OCI-M2 (cell line): Measurements from ENCODE around the gene ARMH1.

ENCODE experiments used
- DNase-seq: peaks from one replicate; lab custom pipeline; 2025; ENCODE audit not compliant: unreplicated experiment; lab: John Stamatoyannopoulos, UW

Gene ARMH1

GRCh38 chr1:44674113-44675000 lies at the start of gene ARMH1, which contains the start of gene TMEM53:
ARMH1 (plus strand) TSS chr1:44674714; CDS start chr1:44689698, 14,984 bp downstream.
TMEM53 (minus strand) TSS chr1:44674481; CDS start chr1:44674391, 90 bp downstream.
- DNase-seq: peak; percentile 61

GRCh38 chr1:44625348-44625747 lies 49.2 kb upstream of the ARMH1 start:
- DNase-seq: no peak

- no peak for DNase-seq
Observed at GRCh38 chr1:44628962-44629756, 45.4 kb upstream of the ARMH1 start.

GRCh38 chr1:44630116-44630515 lies 44.4 kb upstream of the ARMH1 start:
- no peak for DNase-seq

GRCh38 chr1:44631333-44631646 lies 43.2 kb upstream of the ARMH1 start:
- peak; percentile 39 for DNase-seq

- peak; percentile 39 for DNase-seq
Observed at GRCh38 chr1:44631647-44632539, 42.6 kb upstream of the ARMH1 start.

GRCh38 chr1:44632598-44632997 lies 41.9 kb upstream of the ARMH1 start:
- no peak for DNase-seq

GRCh38 chr1:44634606-44635189 lies 39.8 kb upstream of the ARMH1 start:
- no peak for DNase-seq

- no peak for DNase-seq
Observed at GRCh38 chr1:44635439-44635838, 39.1 kb upstream of the ARMH1 start.

GRCh38 chr1:44636083-44636687 lies 38.3 kb upstream of the ARMH1 start:
- no peak for DNase-seq

GRCh38 chr1:44636688-44637598 lies 37.6 kb upstream of the ARMH1 start:
- DNase-seq: no peak

GRCh38 chr1:44637702-44638411 lies 36.7 kb upstream of the ARMH1 start:
- no peak for DNase-seq

GRCh38 chr1:44640200-44640853 lies 34.2 kb upstream of the ARMH1 start:
- DNase-seq: no peak

- no peak for DNase-seq
Observed at GRCh38 chr1:44641126-44642102, 33.1 kb upstream of the ARMH1 start.

GRCh38 chr1:44642255-44642654 lies 32.3 kb upstream of the ARMH1 start:
- DNase-seq: no peak

- DNase-seq: no peak
Observed at GRCh38 chr1:44642925-44643324, 31.6 kb upstream of the ARMH1 start.
